Panc1 (cell line): Measurements from ENCODE around the gene NEO1. TPM values are rescaled to one million over a fixed set of nuclear protein-coding genes. Genes with fewer than 3 reads are reported as not detected.

Experiments
- ATAC-seq: fragments of 200-7000 bp; cut with Tn5 transposase; 2 replicates; pipeline ENCODE4 v1.9.1; 2020; ENCODE audit warnings: mild to moderate bottlenecking, moderate library complexity
- BruUV-seq: library from RNA; stranded (reverse); fragments of 400-500 nt; replicated peaks from 2 replicates; lab custom pipeline; 2021; lab: Mats Ljungman, UMichigan
- CTCF ChIA-PET: fragments of 300-600 bp; sonication (Branson Sonifier 250); formaldehyde crosslinking; loops from one replicate; lab custom pipeline; 2022; ENCODE audit warnings: antibody characterized with exemption; lab: Charles Lee
- POLR2A ChIA-PET: fragments of 300-600 bp; sonication (Branson Sonifier 250); formaldehyde crosslinking; loops from one replicate; lab custom pipeline; 2022; ENCODE audit warnings: antibody characterized with exemption; lab: Charles Lee
- DNase-seq: peaks from one replicate; pipeline ENCODE4 v3.0.0-alpha.2; 2010; ENCODE audit warnings: low read depth, low spot score
- H3K27ac ChIP-seq: 2 replicates; pipeline ENCODE4 v1.5.1; 2011; ENCODE audit warnings: mild to moderate bottlenecking, low read length, inconsistent platforms
- H3K27me3 ChIP-seq: fragments of 200-500 bp; sonication (Bioruptor generic); 2 replicates; pipeline ENCODE4 v1.6.0; 2014; ENCODE audit warnings: low read length, inconsistent platforms; ENCODE audit not compliant: control insufficient read depth, insufficient read depth
- H3K36me3 ChIP-seq: fragments of 200-500 bp; sonication (Bioruptor generic); 2 replicates; pipeline ENCODE4 v1.5.1; 2014; ENCODE audit warnings: inconsistent platforms, mild to moderate bottlenecking, low read length, moderate library complexity; ENCODE audit not compliant: control insufficient read depth, insufficient read depth
- H3K4me1 ChIP-seq: 2 replicates; pipeline ENCODE4 v1.5.1; 2011; ENCODE audit warnings: inconsistent platforms, mild to moderate bottlenecking, low read length, moderate library complexity; ENCODE audit not compliant: control insufficient read depth, insufficient read depth
- H3K4me3 ChIP-seq, 2 experiments: 2 replicates each; pipeline ENCODE4 v1.5.1; 2011 to 2012; ENCODE audit warnings: low read depth in 2 of 2, low read length in 2 of 2, mild to moderate bottlenecking in 2 of 2, inconsistent platforms in 1 of 2, moderate library complexity in 1 of 2
- H3K9me3 ChIP-seq: fragments of 200-500 bp; sonication (Bioruptor generic); 2 replicates; pipeline ENCODE4 v1.5.1; 2014; ENCODE audit warnings: low read depth, mild to moderate bottlenecking, inconsistent platforms, low read length, moderate library complexity; ENCODE audit not compliant: control insufficient read depth, insufficient read depth
- POLR2AphosphoS5 ChIP-seq: IDR thresholded peaks from 2 replicates; pipeline ENCODE4 v1.6.1; 2012; ENCODE audit warnings: mild to moderate bottlenecking, low read depth, low read length, moderate library complexity
- SIN3A ChIP-seq: IDR thresholded peaks from 2 replicates; pipeline ENCODE4 v1.6.1; 2012; ENCODE audit warnings: low read depth, mild to moderate bottlenecking, low read length, moderate library complexity, borderline replicate concordance; ENCODE audit not compliant: insufficient read depth
- TCF7L2 ChIP-seq: IDR thresholded peaks from 2 replicates; pipeline ENCODE4 v1.6.1; 2011; ENCODE audit warnings: mild to moderate bottlenecking, low read depth, low read length, inconsistent platforms
- in situ Hi-C: cut with HindIII; loops from 2 replicates; pipeline ENCODE4 v1.10.0; 2016; ENCODE audit warnings: low sequenced_read_pairs, low pct_unique_long_range_greater_than_20kb
- intact Hi-C: fragments of 100-400 bp; cut with micrococcal nuclease; formaldehyde crosslinking; loops from one replicate; pipeline ENCODE4 v1.10.0; 2022; ENCODE audit not compliant: unreplicated experiment
- total RNA-seq: library from RNA; stranded (reverse); gene quantifications from one replicate; pipeline ENCODE4 v1.2.1, GENCODE V29; 2021; ENCODE audit not compliant: unreplicated experiment
- TF ChIP-seq, protein P1 (sequence below): fragments of 450-650 bp; IDR thresholded peaks from 2 replicates; pipeline ENCODE4 v1.5.1; 2017; ENCODE audit warnings: mild to moderate bottlenecking
- TF ChIP-seq, protein P2 (sequence below), 2 experiments: IDR thresholded peaks; 2 replicates each; pipeline ENCODE4 v1.6.1; 2011 to 2012; ENCODE audit warnings: low read depth in 2 of 2, control low read depth in 1 of 2, low read length in 1 of 2, mild to moderate bottlenecking in 1 of 2, moderate library complexity in 1 of 2; ENCODE audit not compliant: insufficient read depth in 1 of 2

Gene NEO1
- total RNA-seq, 1 experiment from 2014 or later = 7.5 TPM

DNA sequence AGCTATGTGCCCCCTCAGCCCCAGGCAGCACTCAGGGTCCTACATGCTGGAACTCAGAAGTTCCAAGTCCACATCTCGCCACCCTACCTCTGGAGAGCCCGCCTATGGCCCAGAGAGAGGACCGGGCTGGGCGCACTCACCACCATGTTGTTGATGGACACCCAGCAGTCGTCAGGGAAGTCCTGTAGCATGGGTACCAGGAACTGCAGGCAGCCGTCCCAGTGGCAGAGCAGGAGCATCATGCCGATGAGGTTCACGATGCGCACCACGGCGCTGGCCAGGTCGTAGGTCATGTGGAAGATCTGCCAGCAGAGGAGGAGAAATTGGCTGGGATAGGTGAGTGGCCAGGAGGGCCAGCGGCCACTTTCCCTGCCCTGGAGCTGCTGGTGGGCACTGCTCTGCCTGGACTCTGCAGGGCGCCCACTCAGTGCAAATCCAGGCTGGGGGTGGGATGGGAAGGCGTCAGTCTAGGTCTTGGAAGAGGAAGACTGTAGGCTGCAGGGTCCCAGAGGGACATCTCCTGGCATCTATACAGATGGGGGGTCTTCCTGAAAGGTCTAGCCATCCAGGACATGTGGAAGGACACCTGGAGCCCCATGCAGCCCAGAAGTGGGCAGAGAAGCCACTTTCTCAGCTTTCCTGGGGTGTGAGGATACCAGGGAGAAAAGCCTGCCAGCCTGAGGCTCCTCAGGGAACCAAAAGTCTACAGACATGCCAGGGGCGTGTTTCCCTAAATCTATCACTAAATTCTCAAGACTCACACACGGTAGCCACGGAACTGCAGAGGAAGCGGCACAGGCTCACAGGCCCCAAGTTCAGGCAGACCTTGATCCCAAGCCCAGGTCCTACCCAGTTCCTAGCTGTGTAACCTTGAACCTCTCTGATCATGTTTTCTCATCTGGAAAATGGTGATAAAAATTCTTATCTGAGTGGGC lies 280.0 kb downstream of the NEO1 start:
- Histone ChIP-seq H3K27me3 (no peaks in the 10 kb centered on the region), H3K27ac (no peak overlapping the region), H3K4me1 (no peaks in the 10 kb centered on the region), H3K4me3 (no peak overlapping the region), H3K36me3 (no peaks in the 10 kb centered on the region), H3K9me3 (no peaks in the 10 kb centered on the region)
- ATAC-seq (no peak), DNase-seq (no peak)
- ChIA-PET POLR2A (no interaction called here), CTCF (no interaction called here)
- TF ChIP-seq, protein P1, sequence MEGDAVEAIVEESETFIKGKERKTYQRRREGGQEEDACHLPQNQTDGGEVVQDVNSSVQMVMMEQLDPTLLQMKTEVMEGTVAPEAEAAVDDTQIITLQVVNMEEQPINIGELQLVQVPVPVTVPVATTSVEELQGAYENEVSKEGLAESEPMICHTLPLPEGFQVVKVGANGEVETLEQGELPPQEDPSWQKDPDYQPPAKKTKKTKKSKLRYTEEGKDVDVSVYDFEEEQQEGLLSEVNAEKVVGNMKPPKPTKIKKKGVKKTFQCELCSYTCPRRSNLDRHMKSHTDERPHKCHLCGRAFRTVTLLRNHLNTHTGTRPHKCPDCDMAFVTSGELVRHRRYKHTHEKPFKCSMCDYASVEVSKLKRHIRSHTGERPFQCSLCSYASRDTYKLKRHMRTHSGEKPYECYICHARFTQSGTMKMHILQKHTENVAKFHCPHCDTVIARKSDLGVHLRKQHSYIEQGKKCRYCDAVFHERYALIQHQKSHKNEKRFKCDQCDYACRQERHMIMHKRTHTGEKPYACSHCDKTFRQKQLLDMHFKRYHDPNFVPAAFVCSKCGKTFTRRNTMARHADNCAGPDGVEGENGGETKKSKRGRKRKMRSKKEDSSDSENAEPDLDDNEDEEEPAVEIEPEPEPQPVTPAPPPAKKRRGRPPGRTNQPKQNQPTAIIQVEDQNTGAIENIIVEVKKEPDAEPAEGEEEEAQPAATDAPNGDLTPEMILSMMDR = no peak
- TF ChIP-seq TCF7L2 (no peak), POLR2AphosphoS5 (no peak), SIN3A (no peak)
- TF ChIP-seq, protein P2, sequence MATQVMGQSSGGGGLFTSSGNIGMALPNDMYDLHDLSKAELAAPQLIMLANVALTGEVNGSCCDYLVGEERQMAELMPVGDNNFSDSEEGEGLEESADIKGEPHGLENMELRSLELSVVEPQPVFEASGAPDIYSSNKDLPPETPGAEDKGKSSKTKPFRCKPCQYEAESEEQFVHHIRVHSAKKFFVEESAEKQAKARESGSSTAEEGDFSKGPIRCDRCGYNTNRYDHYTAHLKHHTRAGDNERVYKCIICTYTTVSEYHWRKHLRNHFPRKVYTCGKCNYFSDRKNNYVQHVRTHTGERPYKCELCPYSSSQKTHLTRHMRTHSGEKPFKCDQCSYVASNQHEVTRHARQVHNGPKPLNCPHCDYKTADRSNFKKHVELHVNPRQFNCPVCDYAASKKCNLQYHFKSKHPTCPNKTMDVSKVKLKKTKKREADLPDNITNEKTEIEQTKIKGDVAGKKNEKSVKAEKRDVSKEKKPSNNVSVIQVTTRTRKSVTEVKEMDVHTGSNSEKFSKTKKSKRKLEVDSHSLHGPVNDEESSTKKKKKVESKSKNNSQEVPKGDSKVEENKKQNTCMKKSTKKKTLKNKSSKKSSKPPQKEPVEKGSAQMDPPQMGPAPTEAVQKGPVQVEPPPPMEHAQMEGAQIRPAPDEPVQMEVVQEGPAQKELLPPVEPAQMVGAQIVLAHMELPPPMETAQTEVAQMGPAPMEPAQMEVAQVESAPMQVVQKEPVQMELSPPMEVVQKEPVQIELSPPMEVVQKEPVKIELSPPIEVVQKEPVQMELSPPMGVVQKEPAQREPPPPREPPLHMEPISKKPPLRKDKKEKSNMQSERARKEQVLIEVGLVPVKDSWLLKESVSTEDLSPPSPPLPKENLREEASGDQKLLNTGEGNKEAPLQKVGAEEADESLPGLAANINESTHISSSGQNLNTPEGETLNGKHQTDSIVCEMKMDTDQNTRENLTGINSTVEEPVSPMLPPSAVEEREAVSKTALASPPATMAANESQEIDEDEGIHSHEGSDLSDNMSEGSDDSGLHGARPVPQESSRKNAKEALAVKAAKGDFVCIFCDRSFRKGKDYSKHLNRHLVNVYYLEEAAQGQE (IDR thresholded peaks at IDR 0.05; ENCODE audit: insufficient read depth in 1 of 2, low read depth in 2 of 2, low read length in 1 of 2) = no peak
- in situ Hi-C loops (no loop called here), intact Hi-C loops (no loop called here)
- no TSS peak for BruUV-seq

DNA sequence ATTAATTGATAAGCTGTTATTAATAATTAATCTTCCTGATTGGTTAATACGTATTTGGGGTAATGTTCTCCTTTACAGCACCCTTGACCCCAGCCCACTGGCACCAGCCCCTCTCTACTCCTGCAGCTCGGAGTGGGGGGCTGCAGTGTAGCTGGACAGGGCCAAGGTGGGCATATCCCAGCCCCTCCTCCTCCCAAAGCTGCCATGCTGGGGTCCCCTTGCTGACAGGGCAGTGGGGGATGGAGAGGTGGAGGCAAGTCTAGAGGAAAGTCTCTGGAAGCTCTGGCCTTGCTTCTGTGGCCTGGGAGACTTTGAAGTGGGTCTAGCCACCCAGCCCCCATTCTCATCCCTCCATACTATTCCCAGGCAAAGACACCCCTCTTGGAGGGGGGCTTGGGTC lies 280.7 kb downstream of the NEO1 start:
- DNase-seq (no peak), ATAC-seq (no peak)
- Histone ChIP-seq H3K4me1 (no peaks in the 10 kb centered on the region), H3K27me3 (no peaks in the 10 kb centered on the region), H3K9me3 (no peaks in the 10 kb centered on the region), H3K36me3 (no peaks in the 10 kb centered on the region), H3K4me3 (no peak overlapping the region), H3K27ac (no peak overlapping the region)
- in situ Hi-C loops = no loop called here
- intact Hi-C loops = no loop called here
- TF ChIP-seq SIN3A (no peak), POLR2AphosphoS5 (no peak), TCF7L2 (no peak)
- TF ChIP-seq, protein P1 = no peak
- TF ChIP-seq, protein P2 (IDR thresholded peaks at IDR 0.05; ENCODE audit: insufficient read depth in 1 of 2, low read depth in 2 of 2, low read length in 1 of 2) = no peak
- ChIA-PET CTCF (no interaction called here), POLR2A (interaction anchor here (0.6 kb wide), 1 partner anchor 138 kb away, joined by 3 read pairs; no protein-coding TSS in a partner anchor)
- BruUV-seq = no TSS peak
